DMS 273 (cell line): ENCODE results near the gene PIK3CG.
A peak's percentile ranks its signal among the peaks of the same experiment; 100 is the strongest.

Experiments
- DNase-seq: peaks from one replicate; lab custom pipeline; 2025; ENCODE audit not compliant: unreplicated experiment; lab: John Stamatoyannopoulos, UW

PIK3CG gene

DNA sequence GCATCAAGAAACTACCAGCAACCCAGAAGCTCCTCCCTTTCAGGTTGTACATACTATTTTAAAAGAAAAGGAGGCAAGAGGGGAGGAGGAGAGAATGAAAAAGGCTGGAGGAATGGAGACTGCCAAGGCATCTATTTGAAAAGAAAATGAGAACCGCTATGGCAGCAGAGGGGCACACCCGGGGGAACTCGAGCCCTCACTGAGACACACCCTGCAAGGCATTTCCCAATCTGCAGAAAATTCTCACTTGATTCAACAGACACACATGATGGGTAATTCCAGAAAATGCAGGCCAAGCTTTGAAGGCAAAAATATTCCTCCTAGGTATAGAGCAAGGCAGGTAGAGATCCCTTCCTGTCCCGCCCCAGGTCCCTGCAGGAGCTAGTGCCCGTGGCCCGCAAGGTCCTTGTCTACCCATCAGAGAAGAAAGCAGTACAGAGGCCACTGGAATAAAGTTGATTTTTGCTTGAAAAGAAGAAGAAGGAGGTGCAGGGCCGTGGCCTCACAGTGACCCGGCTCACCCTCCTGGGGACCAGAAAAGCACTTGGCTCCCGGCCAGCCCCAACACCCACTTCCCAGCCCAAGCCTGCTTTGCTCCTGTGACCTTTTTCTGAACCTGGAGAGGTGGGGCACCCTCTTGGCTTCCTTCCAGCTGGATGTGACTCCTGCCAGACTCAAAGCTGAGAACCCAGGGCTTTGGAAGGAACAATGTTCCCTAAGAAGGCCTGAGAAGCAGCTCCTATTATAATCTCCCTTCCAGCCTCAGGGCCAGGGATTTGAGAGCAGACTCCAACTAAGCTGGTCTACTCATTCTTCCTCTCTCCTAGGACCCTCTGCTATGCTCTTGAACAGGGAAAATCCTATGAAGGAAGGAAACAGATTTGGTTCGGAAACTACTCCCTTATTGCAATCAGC, 6.2 kb upstream of the PIK3CG start:
- DNase-seq = peak; percentile 63

DNA sequence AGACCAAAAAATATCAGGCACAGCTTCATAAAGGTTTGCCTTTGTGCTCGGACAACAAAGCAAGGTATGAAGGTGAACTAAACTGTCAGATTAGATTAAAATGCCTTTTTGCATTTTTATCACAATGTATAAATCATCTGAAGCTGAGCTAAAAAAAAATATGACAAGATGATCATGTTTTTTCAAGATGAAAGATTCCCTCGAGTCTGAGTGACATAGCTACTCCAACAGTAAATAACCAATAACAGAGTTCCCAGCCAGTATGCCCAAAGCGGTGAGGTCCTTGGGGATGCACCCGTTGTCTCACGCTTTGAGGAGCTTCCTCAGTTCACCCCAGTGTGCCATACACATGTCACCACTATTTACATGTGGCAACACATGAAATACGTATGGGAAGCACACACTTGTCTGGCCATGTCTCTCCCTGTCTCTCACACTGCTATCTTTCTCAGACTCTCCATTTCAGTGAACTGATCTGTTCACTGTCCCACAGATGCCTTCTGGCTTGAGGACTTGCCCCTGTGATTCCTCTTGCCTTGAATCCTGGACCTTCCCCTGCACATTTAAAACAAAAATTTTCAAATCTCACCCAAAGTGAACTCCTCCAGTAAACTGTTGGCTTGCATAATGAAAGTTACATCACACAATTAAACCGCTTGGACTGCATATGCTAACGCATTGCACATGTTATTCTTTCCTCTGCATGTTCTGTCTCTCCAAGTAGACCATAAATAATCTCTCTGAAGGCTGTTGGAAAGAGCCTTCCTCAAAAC, 2.6 kb upstream of the PIK3CG start:
- no peak for DNase-seq

DNA sequence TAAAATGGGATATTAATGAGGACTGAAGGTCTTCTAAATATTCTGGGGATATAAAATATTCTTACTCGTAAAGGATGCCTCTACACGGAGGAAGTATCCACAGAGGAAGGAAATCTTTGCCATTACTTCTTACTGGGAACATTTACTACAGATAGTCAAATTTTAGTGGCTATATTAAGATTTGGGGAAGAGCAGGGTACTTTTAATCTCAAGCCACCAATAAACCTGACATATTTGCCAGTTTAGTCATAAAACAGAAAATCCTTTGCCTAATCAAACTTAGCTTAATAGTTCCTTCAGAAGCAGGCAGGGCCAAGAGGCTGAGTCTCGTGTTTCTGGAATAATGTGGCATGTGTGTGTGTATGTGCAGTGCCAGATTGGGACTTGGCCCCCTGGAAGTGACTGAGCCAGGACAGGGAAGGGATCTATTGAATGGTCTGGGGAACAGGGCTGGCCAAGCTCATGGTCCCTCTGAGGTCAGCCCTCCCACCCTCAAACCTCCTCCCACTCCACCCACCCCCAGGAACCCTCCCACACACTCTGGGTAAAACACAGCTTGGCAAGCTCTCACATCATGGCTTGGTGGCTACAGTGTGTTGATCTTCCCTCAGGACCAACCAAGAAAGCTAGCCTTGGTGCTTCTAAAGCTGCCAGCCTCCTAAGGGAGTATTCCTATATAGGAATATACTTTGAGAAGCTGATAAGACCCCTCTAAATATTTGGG, 1.6 kb upstream of the PIK3CG start:
- DNase-seq = no peak

DNA sequence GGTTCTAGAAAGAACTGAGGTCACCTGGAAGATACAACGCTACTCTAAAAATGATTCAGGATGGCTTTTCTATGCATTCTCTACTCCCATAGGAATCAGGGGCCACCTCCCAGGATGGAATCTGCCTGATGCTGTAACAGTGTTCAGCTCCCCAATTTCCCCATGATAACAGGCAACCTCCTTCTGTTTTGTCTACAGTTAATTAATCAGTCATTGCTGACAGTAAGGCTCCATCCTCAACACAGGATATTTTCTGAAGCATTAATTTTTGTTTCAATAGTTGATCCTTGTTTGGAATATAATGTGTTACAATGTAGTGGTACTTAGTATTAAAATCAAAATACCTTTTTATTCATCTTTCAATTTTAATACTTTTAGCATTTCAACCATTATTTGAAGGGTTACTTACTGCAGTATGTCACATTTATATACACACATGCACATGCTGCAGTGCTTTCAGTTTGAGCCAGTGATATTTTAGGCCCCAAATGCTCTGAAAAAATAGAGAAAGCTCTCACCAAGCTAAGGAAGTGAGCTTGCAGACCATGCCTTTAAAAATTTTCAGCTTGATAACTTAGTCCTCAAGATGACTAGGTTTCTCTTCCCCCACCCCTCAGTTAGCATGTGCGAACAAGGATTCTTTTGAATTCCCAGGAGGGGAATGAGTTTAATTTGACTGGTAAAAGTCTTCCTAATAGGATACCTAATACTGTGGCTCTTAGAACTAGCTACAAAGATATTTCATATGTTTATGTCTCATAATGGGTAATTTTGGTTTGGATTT, 592 bp upstream of the PIK3CG start:
- no peak for DNase-seq

DNA sequence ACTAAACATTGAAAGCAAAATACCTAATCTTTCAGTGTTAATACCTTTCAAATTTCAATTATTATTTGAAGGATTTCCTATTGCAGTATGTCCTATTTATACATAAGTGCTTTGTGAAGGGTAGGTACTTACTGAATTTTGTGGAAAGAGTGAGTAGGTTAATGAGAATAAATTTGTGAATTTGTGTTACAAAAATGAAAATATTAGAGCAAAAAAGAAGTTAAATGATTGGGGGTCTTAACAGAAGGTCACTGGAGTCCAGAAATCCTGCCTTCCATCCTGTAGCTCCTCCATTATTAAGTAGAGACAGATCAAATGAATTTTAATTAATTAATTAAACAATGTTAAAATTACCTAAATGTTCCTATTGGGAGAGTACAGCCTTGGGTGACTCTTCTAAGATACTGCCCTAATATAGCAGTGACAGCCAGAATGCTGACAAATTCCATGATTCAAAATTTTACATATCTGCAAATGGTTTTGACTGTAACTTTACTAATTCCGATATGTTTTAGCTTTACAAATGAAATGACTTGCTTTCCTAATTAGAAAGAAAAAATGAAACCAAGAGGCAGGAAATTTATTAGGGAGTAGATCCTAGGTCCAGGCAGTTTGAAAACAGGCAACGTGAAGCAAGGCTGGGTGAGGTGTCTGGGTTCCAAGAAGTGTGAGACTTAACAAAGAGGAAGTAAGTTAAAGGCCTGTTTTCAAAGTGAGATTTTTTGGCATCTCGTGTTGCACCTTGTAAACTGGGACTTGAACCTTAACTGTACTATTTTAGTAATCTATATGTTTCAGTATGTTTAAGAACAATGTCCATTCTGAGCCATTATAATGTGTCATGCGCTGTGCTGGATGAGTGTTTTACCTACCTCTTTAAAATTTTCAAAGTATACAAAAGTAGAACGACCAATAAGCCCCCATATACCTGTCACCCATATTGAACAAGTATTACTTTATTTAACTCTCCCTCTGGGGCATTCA, 1.5 kb downstream of the PIK3CG start:
- DNase-seq = no peak

DNA sequence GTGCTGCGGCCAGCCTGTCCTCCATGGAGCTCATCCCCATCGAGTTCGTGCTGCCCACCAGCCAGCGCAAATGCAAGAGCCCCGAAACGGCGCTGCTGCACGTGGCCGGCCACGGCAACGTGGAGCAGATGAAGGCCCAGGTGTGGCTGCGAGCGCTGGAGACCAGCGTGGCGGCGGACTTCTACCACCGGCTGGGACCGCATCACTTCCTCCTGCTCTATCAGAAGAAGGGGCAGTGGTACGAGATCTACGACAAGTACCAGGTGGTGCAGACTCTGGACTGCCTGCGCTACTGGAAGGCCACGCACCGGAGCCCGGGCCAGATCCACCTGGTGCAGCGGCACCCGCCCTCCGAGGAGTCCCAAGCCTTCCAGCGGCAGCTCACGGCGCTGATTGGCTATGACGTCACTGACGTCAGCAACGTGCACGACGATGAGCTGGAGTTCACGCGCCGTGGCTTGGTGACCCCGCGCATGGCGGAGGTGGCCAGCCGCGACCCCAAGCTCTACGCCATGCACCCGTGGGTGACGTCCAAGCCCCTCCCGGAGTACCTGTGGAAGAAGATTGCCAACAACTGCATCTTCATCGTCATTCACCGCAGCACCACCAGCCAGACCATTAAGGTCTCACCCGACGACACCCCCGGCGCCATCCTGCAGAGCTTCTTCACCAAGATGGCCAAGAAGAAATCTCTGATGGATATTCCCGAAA, 2.7 kb downstream of the PIK3CG start:
- DNase-seq = no peak

DNA sequence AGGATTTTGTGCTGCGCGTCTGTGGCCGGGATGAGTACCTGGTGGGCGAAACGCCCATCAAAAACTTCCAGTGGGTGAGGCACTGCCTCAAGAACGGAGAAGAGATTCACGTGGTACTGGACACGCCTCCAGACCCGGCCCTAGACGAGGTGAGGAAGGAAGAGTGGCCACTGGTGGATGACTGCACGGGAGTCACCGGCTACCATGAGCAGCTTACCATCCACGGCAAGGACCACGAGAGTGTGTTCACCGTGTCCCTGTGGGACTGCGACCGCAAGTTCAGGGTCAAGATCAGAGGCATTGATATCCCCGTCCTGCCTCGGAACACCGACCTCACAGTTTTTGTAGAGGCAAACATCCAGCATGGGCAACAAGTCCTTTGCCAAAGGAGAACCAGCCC, 3.3 kb downstream of the PIK3CG start:
- no peak for DNase-seq

DNA sequence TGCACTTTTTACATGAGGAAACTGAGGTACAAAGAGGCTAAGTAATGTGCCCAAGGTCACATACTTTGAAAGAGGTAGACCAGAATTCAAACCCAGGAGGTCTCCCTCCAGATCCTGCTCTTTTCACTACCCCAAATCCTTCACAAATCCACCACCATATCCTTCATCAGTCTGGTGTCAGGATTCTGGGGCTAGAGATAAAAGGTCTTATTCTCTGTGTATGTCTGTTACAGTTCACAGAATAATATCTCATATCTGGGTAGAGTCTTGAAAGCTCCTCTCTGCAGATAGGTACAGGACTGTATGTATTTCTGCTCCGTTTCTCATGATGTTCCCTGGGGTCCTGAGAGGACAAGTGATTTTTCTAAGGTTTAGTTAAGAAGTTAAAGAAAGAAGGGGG, 4.9 kb downstream of the PIK3CG start:
- no peak for DNase-seq

DNA sequence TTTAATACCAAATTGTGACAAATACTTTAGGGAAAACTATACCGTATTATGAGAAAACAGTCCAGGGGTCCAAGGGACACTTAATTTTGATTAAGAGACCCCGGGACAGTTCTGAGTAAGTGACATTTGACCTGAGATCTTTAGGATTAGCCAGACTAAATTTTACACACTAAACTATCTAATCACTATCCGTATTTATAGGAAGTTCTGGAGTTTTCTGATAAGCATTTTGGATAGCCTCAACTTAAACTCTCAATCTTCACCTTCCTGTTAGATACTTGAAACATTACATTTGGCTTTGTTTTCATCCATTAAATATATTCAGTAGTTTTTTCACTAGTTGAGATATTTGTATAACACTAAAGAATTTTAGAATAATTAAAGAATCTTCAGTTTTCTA, 5.4 kb downstream of the PIK3CG start:
- DNase-seq = no peak

DNA sequence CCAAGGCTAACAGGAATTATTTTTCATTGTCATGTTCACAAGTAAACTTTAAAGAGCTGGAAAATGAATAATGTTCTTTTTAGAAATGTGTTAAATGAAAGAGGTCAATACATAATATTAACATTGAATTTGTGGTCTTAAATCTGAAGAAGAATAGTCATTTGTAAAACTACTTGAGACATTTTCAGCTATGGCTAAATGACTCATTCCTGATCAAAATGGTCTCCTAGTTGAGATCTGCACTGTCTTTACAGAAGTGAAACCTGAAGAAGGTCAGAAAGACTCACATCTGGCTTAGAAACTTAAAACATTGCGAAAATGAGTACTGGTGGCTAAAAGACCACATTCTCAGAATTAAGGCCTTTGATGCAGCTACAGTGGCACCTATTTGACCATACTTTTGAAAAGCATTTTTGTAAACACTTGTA, 5.9 kb downstream of the PIK3CG start:
- no peak for DNase-seq

DNA sequence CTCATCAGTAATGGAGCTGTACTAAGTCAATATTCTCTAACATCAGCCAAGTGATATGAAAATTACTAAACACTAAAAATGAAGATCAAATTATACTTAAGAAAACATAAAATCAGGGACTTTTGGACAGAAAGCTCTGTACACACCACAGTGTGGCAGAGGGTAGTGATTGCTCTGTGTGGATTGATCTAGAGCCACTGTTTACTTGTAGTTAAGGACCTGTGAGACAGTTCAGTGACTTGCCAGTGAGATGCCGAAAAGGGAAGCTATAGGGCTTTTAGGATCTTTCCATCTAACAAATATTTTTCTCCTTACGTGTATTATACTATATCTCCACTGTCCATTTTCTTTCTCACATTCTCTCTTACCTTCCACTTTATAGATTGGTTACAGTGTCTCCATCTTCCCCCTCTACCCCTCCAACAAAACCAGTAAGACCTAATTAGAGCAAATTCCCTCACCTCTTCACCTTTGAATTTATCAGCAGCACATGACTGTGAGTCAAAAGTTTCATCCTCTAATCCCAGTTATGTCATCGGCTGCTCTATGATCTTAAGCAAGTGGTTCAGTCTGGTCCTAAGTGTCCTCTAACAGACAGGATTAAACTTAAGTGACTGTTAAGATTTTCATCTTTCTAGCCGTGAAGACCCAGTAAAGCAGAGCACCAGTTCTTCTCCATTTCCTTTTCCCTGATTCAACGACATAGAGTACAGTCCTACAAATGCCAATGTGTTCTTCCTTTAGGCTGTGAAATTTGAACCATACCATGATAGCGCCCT, 6.9 kb downstream of the PIK3CG start:
- DNase-seq = no peak

DNA sequence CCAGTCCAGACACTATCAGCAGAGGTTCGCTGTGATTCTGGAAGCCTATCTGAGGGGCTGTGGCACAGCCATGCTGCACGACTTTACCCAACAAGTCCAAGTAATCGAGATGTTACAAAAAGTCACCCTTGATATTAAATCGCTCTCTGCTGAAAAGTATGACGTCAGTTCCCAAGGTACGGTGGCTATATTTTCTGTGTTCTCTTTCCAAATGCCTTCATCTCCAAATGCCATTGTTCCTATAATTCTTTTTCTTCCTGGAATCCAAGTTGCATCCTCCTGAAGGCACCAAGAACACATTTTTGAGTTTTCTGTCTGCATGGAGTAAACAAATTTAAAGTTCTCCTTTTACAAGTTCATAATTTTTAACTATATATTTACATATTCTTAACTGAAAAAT, 7.7 kb downstream of the PIK3CG start:
- no peak for DNase-seq

DNA sequence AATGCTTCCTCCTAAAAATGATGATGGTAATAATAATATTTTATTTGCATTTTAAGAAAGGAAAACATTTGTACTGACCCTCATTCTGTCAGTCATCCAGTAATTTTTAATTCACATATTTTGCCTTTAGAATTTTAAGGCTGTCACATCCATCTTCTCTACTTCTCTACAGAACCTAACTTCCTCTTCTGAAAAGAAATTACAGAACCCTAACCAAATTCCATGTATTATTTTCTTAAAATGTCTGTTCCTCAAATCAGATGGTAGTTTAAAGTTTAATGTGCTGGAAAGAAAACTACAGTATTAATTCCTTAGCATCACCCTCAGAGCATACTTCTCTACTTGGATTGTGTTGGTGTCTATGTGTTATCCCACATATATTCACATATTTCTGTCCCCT, 9.0 kb downstream of the PIK3CG start:
- DNase-seq = no peak

DNA sequence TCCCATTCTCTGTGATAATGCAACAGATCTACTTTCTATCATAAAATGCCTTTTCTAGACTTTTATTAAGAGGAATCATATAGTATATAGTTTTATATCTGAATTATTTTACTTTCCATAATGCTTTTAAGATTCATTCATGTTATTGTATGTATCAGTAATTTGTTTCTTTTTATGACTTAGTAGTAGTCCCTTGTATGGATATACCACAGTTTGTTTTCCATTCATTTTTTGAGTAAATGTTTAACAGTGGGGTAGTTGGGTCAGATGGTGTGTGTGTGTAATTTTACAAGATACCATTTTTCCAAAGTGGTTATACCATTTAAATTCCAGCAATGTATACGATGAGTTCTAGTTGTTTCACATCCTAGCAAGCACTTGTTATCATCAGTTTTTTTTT, 10.4 kb downstream of the PIK3CG start:
- no peak for DNase-seq

DNA sequence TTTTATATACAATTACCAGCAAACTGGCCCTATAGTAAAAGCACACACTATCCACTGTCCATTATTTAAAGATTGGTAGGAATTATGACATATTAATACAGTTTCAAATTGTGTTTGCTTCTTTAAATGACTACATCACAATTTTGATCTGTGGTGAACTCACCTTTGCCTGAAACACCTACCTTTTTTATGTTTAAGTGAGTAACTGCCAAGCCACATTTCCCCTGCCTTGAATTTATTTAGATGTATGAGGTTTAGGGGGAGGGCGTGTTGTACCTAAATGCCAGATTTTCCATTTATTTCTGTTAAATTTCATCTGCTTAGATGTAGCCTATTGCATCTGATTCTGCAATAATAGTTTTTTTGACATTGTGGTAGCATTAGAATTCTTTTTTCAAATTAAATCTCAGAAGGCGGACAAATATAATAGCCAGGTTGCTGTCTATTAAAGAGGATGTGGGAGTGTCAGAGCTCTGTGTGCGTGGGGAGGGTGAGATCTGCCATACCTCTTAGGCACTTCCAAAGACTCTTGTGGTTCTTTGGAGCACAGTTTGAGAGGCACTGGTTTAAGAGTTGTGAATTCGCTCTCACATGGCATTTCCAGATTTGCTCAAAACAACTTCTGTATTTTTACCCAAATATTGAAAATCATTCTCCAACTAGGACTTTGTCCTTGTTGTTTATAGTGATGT, 13.8 kb downstream of the PIK3CG start:
- no peak for DNase-seq

DNA sequence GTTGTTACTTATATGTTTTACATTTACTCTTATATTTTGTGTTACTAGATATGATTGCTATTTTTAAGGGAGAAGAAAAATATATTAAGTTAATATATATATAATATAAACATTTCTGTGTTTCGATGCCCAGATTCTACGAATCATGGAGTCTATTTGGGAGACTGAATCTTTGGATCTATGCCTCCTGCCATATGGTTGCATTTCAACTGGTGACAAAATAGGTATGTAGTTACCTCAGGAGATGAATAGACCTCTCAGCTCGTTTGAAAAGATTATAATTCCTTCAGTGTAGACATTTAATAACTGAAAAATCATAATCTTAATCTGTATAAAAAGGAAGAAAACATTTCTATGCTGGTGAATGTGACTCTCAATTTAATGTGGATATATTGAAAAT, 16.9 kb downstream of the PIK3CG start:
- DNase-seq = no peak

DNA sequence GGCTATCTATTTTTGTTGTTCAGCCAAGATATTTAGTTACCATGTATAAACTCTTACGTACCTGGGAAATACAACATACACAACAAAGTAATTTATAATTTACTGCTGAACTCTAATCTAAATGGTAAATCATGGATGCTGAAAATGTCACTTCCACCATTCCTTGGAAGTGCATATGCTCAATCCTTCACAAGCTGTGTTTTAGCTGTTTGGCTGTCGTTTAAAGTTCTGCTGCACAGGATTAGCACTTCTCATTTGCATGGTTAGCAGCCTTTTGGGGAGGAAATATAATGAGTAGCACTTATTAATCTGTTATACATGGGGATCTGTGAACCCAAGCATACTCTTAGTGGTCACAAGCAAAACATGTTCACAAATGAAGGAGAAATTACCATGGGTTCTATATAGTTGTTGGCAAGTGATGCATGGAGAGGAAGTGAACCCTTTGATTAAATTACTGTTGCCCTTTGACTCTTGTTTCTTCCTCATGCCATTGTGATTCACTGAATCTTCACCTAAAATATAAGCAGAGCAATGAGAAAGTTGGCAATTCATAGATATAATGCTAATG, 18.5 kb downstream of the PIK3CG start:
- DNase-seq = no peak
